Measurements from ENCODE around the gene CFAP43. TPM values are rescaled to one million over a fixed set of nuclear protein-coding genes. Genes with fewer than 3 reads are reported as not detected.

Gene CFAP43
- total and polyA plus RNA-seq, 2 of the 8 experiments (the other 6 are each of a cell fraction or from before 2014, with no cell fraction given), result 0.11 to 0.27 TPM

DNA sequence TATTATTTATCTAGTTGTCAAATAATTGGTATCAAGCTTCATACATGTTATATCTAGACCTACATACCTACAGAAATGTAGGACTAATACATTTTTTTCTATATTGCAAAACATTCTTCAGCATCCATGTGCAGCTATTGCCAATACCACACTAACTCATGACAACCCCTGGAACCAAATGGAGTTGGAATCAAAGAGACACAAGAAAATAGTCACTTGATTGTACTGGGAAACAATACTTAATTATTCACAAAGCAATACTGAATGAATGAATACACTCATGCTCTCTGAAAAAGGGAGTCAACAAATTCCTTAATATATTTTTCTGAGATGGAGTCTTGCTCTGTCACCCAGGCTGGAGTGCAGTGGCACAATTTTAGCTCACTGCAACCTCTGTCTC, 10.4 kb upstream of the CFAP43 start (continued):
- no peak for TF ChIP-seq EP300 (IDR thresholded peaks at IDR 0.05; ENCODE audit: borderline replicate concordance in 1 of 2, low read depth in 2 of 2, low read length in 2 of 2)
- no peak for TF ChIP-seq CTBP2 (IDR thresholded peaks at IDR 0.05; ENCODE audit: borderline replicate concordance, insufficient read depth, insufficient read length, low read length)

All from H1 (cell line).